Naive B cell (primary cell): ENCODE measurements around the gene ZYG11B. TPM values are rescaled to one million over a fixed set of nuclear protein-coding genes. Genes with fewer than 3 reads are reported as not detected.
"Not testable (repeated sequence)": the region's sequence is repeated elsewhere in the genome, so short reads cannot be mapped to it uniquely, and the experiment has no call there.

Experiments used
- ATAC-seq, 2 donors: fragments of 150-1000 bp; cut with Tn5 transposase; 2 replicates each; pipeline ENCODE4 v1.10.0; 2021; ENCODE audit warnings: low read depth in 2 of 2, mild to moderate bottlenecking in 2 of 2, moderate library complexity in 2 of 2
- DNase-seq: peaks from one replicate; pipeline ENCODE4 v3.0.0; 2022
- H3K27ac Mint-ChIP-seq, 6 donors: one replicate each; pipeline ENCODE4 v1.8.0; 2020 to 2022; ENCODE audit warnings: mild to moderate bottlenecking in 6 of 6, mixed read lengths in 6 of 6, moderate library complexity in 5 of 6, inconsistent platforms in 2 of 6
- H3K27me3 Mint-ChIP-seq, 3 donors: one replicate each; pipeline ENCODE4 v1.8.0; 2021 to 2022; ENCODE audit warnings: mixed read lengths in 3 of 3, mild to moderate bottlenecking in 1 of 3
- H3K36me3 Mint-ChIP-seq, 2 donors: one replicate each; pipeline ENCODE4 v1.8.0; 2020 to 2022; ENCODE audit warnings: mixed read lengths in 2 of 2, inconsistent platforms in 1 of 2, mild to moderate bottlenecking in 1 of 2
- H3K4me1 Mint-ChIP-seq, 3 donors: one replicate each; pipeline ENCODE4 v1.8.0; 2020 to 2022; ENCODE audit warnings: mixed read lengths in 3 of 3, inconsistent platforms in 1 of 3, mild to moderate bottlenecking in 1 of 3, moderate library complexity in 1 of 3
- H3K4me3 Mint-ChIP-seq, 8 donors: one replicate each; pipeline ENCODE4 v1.8.0; 2020 to 2022; ENCODE audit warnings: mild to moderate bottlenecking in 8 of 8, mixed read lengths in 8 of 8, moderate library complexity in 8 of 8, inconsistent platforms in 2 of 8
- H3K9me3 Mint-ChIP-seq, 7 donors: one replicate each; pipeline ENCODE4 v1.8.0; 2020 to 2022; ENCODE audit warnings: mixed read lengths in 7 of 7, mild to moderate bottlenecking in 5 of 7, inconsistent platforms in 2 of 7, moderate library complexity in 1 of 7
- polyA plus RNA-seq, 6 donors: library from polyadenylated mRNA; unstranded; fragments of 300-500 nt; fragmentation: Illumina TruSeq; gene quantifications; one replicate each; pipeline ENCODE4 v1.2.3, GENCODE V29; 2021; ENCODE audit warnings: low read depth in 6 of 6

Gene ZYG11B
- polyA plus RNA-seq, 6 donors from 2014 or later: 6.8 to 14.2 (median 12.9) TPM

DNA sequence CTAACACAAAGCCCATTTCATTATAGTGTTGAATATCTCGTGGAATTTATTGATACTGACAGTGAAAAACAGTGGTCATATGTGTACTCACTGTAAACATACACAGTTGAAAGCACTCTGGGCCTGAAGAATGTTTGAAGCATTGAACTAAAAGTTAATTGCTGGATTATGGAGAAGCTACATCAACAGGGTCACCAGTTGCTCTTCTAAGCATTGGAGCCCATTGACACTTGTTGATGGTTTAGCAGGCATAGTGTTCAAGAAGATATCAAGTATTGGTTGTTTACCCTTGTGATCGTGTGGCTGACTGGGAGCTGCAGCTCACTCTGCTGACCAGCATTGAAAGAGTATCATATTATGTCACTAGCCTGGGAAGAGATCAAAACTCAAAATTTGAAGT is 126.6 kb downstream of the ZYG11B start:
- Mint-ChIP-seq H3K27ac (no peak overlapping the region), H3K4me1 (no peaks in the 10 kb centered on the region), H3K36me3 (no peaks in the 10 kb centered on the region), H3K4me3 (no peak overlapping the region), H3K27me3 (peaks cover 8 to 20% (median 17%) of the 10 kb centered on the region in 3 donors), H3K9me3 (peaks cover 0 to 2% (median 0%) of the 10 kb centered on the region in 7 donors)
- ATAC-seq (no peak), DNase-seq (no peak)

DNA sequence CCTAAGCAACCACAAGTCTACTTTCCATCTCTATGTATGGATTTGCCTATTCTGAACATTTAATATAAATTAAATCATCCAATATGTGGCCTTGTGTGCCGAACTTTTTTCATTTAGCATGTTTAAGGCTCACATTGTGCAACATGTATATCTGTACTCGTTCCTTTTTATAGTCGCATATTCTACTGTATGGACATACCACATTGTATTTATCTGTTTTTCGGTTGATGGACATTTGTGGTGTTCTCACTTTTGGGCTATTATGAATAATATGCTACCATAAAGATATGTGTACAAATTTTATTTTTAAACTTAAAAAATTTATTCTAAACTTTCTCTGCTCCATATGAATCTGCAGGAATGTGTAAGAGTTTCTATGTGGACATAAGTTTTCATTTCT is 129.3 kb downstream of the ZYG11B start:
- Mint-ChIP-seq H3K4me3 (no peak overlapping the region), H3K36me3 (no peaks in the 10 kb centered on the region), H3K4me1 (no peaks in the 10 kb centered on the region), H3K27ac (no peak overlapping the region), H3K9me3 (no peaks in the 10 kb centered on the region), H3K27me3 (peaks cover 5 to 18% (median 8%) of the 10 kb centered on the region in 3 donors)
- DNase-seq: no peak
- no peak for ATAC-seq

DNA sequence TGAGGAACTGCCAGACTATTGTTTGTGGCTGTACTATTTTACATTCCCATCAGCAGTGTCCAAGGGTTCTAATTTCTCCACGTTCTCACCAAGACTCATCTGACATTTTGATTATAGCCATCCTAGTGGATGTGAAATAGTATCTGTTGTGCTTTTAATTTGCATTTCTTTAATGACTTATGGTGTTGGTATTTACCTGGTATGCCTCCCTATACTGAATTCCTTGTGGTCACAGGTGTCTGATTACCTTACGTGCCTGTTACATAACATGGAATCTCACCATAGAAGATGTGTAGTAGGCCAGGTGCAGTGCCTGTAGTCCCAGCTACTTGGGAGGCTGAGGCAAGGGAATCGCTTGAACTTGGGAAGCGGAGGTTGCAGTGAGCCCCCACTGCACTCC is 129.8 kb downstream of the ZYG11B start:
- Mint-ChIP-seq H3K36me3 (no peaks in the 10 kb centered on the region), H3K4me3 (no peak overlapping the region), H3K4me1 (no peaks in the 10 kb centered on the region), H3K27ac (no peak overlapping the region), H3K27me3 (peaks cover under 1 to 15% (median 4%) of the 10 kb centered on the region in 3 donors), H3K9me3 (no peaks in the 10 kb centered on the region)
- DNase-seq (no peak), ATAC-seq (no peak)

DNA sequence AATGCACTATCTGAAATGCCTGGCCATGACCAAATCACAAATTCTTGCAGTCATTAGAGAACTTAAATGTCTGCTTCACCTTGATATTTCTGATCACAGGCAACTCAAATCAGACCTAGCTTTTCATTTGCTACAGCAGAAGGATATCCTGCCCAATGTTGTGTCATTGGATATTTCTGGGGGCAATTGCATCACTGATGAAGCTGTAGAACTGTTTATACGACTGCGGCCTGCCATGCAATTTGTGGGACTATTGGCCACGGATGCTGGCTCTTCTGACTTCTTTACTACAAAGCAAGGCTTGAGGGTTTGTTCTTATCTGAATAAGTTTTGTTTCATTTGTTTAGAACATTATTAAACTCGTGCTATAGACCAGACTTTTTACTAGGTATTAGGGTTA is 131.2 kb downstream of the ZYG11B start:
- DNase-seq (no peak), ATAC-seq (no peak)
- no peaks in the 10 kb centered on the region for H3K36me3 Mint-ChIP-seq

DNA sequence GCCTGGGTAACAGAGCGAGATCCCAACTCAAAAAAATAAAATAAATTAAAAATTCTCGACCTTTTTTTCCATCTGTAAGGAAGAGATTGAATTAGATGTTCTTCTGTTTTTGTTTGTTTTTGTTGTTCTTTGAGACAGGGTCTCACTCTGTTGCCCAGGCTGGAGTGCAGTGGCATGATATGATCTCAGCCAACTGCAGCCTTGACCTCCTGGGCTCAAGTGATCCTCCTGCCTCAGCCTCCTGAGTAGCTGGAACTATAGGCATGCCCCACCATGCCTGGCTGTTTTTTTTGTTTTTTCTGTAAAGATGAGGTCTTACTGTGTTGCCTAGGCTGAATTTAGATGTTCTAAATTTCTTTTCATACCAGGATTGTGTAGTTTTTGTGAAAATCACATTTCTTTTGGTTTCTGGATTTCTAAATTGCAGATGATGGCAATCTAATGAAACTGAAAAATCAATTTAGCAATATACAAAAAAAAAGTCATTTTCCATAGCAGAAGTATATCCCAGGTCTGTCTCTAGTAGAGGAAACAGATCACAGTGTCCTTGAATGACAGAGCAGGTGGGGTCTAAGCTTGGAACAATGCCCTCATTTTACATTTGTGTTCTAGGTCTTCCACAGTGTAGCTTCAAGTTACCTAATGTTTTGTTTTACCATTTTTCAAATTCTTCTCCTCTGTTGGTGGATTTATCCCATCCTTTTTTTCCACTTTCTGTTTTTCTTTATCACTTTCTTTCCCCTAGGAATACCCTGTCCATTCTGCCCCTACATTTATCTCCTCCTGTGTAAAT is 136.6 kb downstream of the ZYG11B start:
- no peaks in the 10 kb centered on the region for H3K4me1 Mint-ChIP-seq
- H3K36me3 Mint-ChIP-seq: no peaks in the 10 kb centered on the region
- ATAC-seq (no peak), DNase-seq (no peak)
- peaks cover 0 to 12% (median 8%) of the 10 kb centered on the region in 3 donors for H3K27me3 Mint-ChIP-seq
- H3K9me3 Mint-ChIP-seq: no peaks in the 10 kb centered on the region
- H3K27ac Mint-ChIP-seq: no peak overlapping the region
- H3K4me3 Mint-ChIP-seq: no peak overlapping the region

More for the DNA sequence above, 131.2 kb downstream of the ZYG11B start:
- H3K27ac Mint-ChIP-seq: no peak overlapping the region
- H3K9me3 Mint-ChIP-seq: no peaks in the 10 kb centered on the region
- no peak overlapping the region for H3K4me3 Mint-ChIP-seq
- no peaks in the 10 kb centered on the region for H3K4me1 Mint-ChIP-seq
- peaks cover 0 to 15% (median 0%) of the 10 kb centered on the region in 3 donors for H3K27me3 Mint-ChIP-seq

DNA sequence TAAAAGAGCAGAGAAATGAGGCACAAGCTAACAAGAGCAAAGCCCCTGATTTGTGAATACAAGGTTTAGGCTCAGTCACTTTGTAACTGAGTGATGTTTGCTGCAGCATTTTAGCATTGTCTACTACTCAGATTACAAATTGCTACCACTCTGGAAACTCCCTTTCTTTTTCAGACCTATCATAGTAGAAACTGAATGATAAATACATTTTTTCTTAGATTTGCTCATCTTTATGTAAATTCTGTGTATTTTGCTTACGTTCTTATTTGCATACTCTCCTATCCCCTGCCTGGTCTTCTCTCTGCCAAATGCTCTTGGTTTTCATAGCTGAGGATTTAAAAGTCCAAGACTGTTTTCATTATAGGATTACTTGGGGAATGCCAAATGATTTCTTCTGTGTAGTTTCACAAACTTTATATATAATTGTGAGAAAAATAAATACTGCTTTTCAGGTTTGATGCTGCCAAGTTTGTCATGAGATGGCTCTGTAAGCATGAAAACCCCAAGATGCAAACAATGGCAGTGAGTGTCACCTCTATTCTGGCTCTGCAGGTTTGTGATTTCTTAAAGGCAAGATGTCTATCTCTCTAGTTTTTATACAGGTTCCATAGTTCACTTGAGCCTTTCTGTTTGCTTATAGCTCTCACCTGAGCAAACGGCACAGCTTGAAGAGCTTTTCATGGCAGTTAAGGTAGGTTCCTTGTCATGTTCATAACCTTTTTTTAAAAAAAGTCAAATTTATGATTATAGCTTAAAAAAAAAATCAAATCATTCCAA is 141.0 kb downstream of the ZYG11B start:
- no peaks in the 10 kb centered on the region for H3K9me3 Mint-ChIP-seq
- peaks cover 5 to 20% (median 8%) of the 10 kb centered on the region in 3 donors for H3K27me3 Mint-ChIP-seq
- no peak overlapping the region for H3K4me3 Mint-ChIP-seq
- H3K27ac Mint-ChIP-seq: peak overlapping the region in 1 of 6 donors; percentile 9
- ATAC-seq: peak in 1 of 2 donors; percentile 43
- no peak for DNase-seq
- no peaks in the 10 kb centered on the region for H3K4me1 Mint-ChIP-seq
- no peaks in the 10 kb centered on the region for H3K36me3 Mint-ChIP-seq

DNA sequence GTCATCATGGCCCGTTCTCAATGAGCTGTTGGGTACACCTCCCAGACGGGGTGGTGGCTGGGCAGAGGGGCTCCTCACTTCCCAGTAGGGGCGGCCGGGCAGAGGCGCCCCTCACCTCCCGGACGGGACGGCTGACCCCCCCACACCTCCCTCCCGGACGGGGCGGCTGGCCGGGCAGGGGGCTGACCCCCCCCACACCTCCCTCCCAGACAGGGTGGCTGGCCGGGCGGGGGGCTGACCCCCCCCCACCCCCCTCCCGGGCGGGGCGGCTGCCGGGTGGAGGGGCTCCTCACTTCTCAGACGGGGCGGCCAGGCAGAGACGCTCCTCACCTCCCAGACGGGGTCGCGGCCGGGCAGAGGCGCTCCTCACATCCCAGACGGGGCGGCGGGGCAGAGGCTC is 143.5 kb downstream of the ZYG11B start:
- H3K4me1 Mint-ChIP-seq, H3K4me3 Mint-ChIP-seq, ATAC-seq, H3K9me3 Mint-ChIP-seq, DNase-seq, H3K27ac Mint-ChIP-seq, H3K36me3 Mint-ChIP-seq: not testable (repeated sequence)
- peaks cover 5 to 18% (median 9%) of the 10 kb centered on the region in 3 donors for H3K27me3 Mint-ChIP-seq

DNA sequence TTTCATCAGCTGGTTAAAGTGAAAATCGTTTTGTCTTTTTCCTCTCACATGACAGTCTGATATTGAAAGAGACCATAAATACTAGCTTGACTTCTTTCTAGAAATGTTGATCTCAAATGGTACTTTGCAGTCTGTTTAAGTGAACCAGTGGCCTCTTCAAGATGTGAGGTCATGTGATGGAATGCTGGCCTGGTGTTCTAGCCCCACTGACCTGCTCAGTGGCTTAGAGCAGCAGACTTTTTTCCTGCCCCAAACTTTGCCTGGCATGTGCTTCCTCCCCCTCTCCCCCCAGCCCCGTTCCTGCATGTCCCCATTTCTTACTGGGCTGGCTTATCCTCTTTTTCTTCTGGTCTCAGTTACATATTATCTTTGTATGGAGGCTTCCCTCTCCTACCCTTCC is 150.6 kb downstream of the ZYG11B start:
- H3K27ac Mint-ChIP-seq: no peak overlapping the region
- no peaks in the 10 kb centered on the region for H3K36me3 Mint-ChIP-seq
- DNase-seq (no peak), ATAC-seq (no peak)
- no peaks in the 10 kb centered on the region for H3K4me1 Mint-ChIP-seq
- H3K4me3 Mint-ChIP-seq: no peak overlapping the region
- no peaks in the 10 kb centered on the region for H3K9me3 Mint-ChIP-seq
- H3K27me3 Mint-ChIP-seq: peaks cover 5 to 11% (median 6%) of the 10 kb centered on the region in 3 donors

Other genes starting within 250 kb of the ZYG11B start
- gene TUT4, start 173.4 kb upstream of the ZYG11B start, polyA plus RNA-seq: 10 to 100 TPM; 35.7 to 47.9 (median 38.8) TPM
- gene GPX7, start 124.1 kb upstream of the ZYG11B start, polyA plus RNA-seq: 10 to 100 TPM; 22.2 to 49.8 (median 34.8) TPM
- gene SHISAL2A, start 93.3 kb upstream of the ZYG11B start, polyA plus RNA-seq: 10 to 100 TPM in 5 of 6 donors, 1 to 10 TPM in 1; 7.4 to 19.6 (median 15.7) TPM
- gene COA7, start 28.1 kb upstream of the ZYG11B start, polyA plus RNA-seq: 1 to 10 TPM; 1.3 to 2.3 (median 1.8) TPM
- not detected for gene ZYG11A, start 116.3 kb downstream of the ZYG11B start, polyA plus RNA-seq
- gene ECHDC2, start 195.3 kb downstream of the ZYG11B start, polyA plus RNA-seq: 10 to 100 TPM in 1 of 6 donors, 1 to 10 TPM in 5; 7.0 to 15.2 (median 9.6) TPM
- 100 to 1,000 TPM; 126 to 206 (median 169) TPM for gene SCP2, start 200.8 kb downstream of the ZYG11B start, polyA plus RNA-seq